ENCODE data around the gene NCCRP1. TPM values are rescaled to one million over a fixed set of nuclear protein-coding genes. Genes with fewer than 3 reads are reported as not detected.

The NCCRP1 gene
- total RNA-seq, 4 donors from 2014 or later, result 0.45 to 0.81 (median 0.78) TPM; not detected in 1

DNA sequence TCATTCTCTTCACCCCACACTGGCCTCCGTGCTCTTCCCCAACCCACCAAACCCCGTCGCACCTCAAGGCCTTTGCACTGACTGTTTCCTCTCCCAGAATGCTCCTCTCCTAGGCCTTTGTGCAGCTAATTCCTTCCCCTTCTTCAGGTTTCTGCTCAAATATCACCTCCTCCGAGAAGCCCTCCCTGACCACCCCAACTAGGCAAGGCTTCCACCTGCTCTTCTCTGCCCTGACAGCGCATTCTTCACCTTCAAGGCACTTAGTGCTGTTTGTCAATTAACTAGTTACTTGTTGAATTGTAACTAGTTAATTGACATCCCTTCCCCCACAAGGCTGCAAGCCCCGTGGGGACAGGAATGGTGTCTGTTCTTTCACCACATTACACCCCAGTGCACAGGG, 7.8 kb upstream of the NCCRP1 start:
- Histone ChIP-seq H3K27me3 (no peaks in the 10 kb centered on the region), H3K36me3 (no peaks in the 10 kb centered on the region), H3K4me1 (peaks cover 0 to 4% of the 10 kb centered on the region in 2 donors), H3K4me3 (replicated peaks in 1 of 3) (no peak overlapping the region), H3K9me3 (no peaks in the 10 kb centered on the region), H3K27ac (no peak overlapping the region)
- no peak for DNase-seq
- TF ChIP-seq POLR2A (IDR thresholded peaks at IDR 0.05), result no peak
- no peak for TF ChIP-seq CTCF (IDR thresholded peaks at IDR 0.05)
- intact Hi-C loops (cut with DNase I), result loop anchor here (5.0 kb wide), 1 partner anchor 62 kb away; the partner anchor contains the start of gene PAK4
- WGBS, 2 donors, result 72 to 82% methylated on average over 6 of the region's 6 CpGs

DNA sequence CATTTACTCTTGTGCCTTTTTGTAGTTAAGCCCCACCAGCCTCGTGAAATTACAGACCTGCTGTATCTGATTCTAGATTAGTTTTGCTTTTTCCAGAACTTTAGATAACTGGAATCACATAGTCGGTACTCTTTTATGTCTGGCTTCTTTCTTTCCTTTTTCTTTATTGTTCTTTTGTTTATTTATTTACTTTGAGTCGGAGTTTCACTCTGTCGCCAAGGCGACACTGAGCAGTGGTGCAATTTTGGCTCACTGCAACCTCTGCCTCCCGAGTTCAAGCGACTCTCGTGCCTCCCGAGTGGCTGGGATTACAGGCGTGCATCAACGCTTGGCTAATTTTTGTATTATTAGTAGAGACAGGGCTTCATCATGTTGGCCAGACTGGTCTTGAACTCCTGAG, 6.0 kb upstream of the NCCRP1 start:
- DNase-seq, result peak in 1 of 2 donors; percentile 42
- Histone ChIP-seq H3K4me3 (replicated peaks in 1 of 3) (no peak overlapping the region), H3K36me3 (no peaks in the 10 kb centered on the region), H3K27me3 (no peaks in the 10 kb centered on the region), H3K4me1 (peaks cover 0 to 11% of the 10 kb centered on the region in 2 donors), H3K27ac (no peak overlapping the region), H3K9me3 (no peaks in the 10 kb centered on the region)
- WGBS, 2 donors, result 14 to 21% methylated on average over 11 of the region's 11 CpGs
- TF ChIP-seq CTCF (IDR thresholded peaks at IDR 0.05) (no peak), POLR2A (IDR thresholded peaks at IDR 0.05) (no peak)
- intact Hi-C loops (cut with DNase I), result no loop called here

GRCh38 chr19:39192846-39193245, 3.9 kb upstream of the NCCRP1 start:
- H3K27ac ChIP-seq, result no peak overlapping the region
- peaks cover 0 to 25% of the 10 kb centered on the region in 2 donors for H3K4me1 ChIP-seq
- H3K36me3 ChIP-seq, result no peaks in the 10 kb centered on the region
- no peak for TF ChIP-seq CTCF (IDR thresholded peaks at IDR 0.05)
- TF ChIP-seq POLR2A (IDR thresholded peaks at IDR 0.05), result no peak
- no peaks in the 10 kb centered on the region for H3K27me3 ChIP-seq
- no peak for DNase-seq
- intact Hi-C loops (cut with DNase I), result no loop called here
- 85 to 93% methylated on average over 2 of the region's 2 CpGs for WGBS, 2 donors
- H3K4me3 ChIP-seq (replicated peaks in 1 of 3), result no peak overlapping the region
- H3K9me3 ChIP-seq, result no peaks in the 10 kb centered on the region

DNA sequence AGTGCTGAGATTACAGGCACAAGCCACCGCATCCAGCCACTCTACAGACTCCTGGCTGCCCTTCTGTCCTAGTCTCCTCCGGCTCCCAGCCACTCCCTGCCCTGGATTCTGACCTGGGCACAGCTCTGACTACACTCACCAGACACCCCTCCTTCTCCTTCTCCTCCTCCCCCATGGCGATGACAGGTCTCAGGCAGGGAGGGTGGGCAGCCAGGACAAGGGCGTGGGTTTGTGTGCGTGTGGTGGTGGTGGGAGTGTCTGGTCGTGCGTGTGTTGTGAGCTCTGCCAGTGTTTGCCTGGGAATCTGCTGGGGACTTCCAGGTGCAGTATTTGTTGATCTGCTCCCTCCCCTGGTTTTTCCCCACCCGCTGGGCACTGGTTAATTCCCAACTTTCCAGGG, 3.0 kb upstream of the NCCRP1 start:
- 30 to 39% methylated on average over 8 of the region's 8 CpGs for whole genome bisulfite sequencing, 2 donors
- H3K9me3 ChIP-seq, result no peaks in the 10 kb centered on the region
- intact Hi-C loops (cut with DNase I), result no loop called here
- H3K4me1 ChIP-seq, result peaks cover 0 to 30% of the 10 kb centered on the region in 2 donors
- TF ChIP-seq POLR2A (IDR thresholded peaks at IDR 0.05) (no peak), CTCF (IDR thresholded peaks at IDR 0.05) (no peak)
- no peaks in the 10 kb centered on the region for H3K27me3 ChIP-seq
- no peak for DNase-seq
- H3K36me3 ChIP-seq, result no peaks in the 10 kb centered on the region
- no peak overlapping the region for H3K27ac ChIP-seq
- no peak overlapping the region for H3K4me3 ChIP-seq (replicated peaks in 1 of 3)

- Histone ChIP-seq H3K4me1 (peaks cover 0 to 30% of the 10 kb centered on the region in 2 donors), H3K27ac (no peak overlapping the region), H3K4me3 (replicated peaks in 1 of 3) (no peak overlapping the region), H3K36me3 (no peaks in the 10 kb centered on the region), H3K9me3 (no peaks in the 10 kb centered on the region), H3K27me3 (no peaks in the 10 kb centered on the region)
- intact Hi-C loops (cut with DNase I), result no loop called here
- TF ChIP-seq CTCF (IDR thresholded peaks at IDR 0.05) (no peak), POLR2A (IDR thresholded peaks at IDR 0.05) (no peak)
- 37 to 67% methylated on average over 6 to 9 of the region's 9 CpGs for WGBS, 2 donors
- DNase-seq, result no peak
Measured at GRCh38 chr19:39194832-39195542, 1.8 kb upstream of the NCCRP1 start.

Data from thyroid gland (tissue), 4 donors.